IPS-20b (cell line): ENCODE results near the gene KCNQ1.

Experiments used
- H3K27ac ChIP-seq: one replicate; pipeline ENCODE4 v1.5.1; 2013; ENCODE audit warnings: low read length
- H3K27me3 ChIP-seq: 2 replicates; pipeline ENCODE4 v1.6.1; 2013; ENCODE audit warnings: mild to moderate bottlenecking, low read length, inconsistent platforms; ENCODE audit not compliant: insufficient read depth
- H3K36me3 ChIP-seq: 2 replicates; pipeline ENCODE4 v1.6.1; 2013; ENCODE audit warnings: low read depth, mild to moderate bottlenecking, inconsistent platforms, low read length, moderate library complexity; ENCODE audit not compliant: insufficient read depth
- H3K4me1 ChIP-seq: 2 replicates; pipeline ENCODE4 v1.6.1; 2013; ENCODE audit warnings: mild to moderate bottlenecking, control low read depth, inconsistent platforms, low read length, moderate library complexity; ENCODE audit not compliant: insufficient read depth
- H3K4me3 ChIP-seq: 2 replicates; pipeline ENCODE4 v1.5.1; 2013; ENCODE audit warnings: mild to moderate bottlenecking, low read length, inconsistent platforms
- H3K9ac ChIP-seq: 2 replicates; pipeline ENCODE4 v1.6.1; 2013; ENCODE audit warnings: low read depth, mild to moderate bottlenecking, inconsistent platforms, low read length, moderate library complexity
- H3K9me3 ChIP-seq: 2 replicates; pipeline ENCODE4 v1.6.1; 2013; ENCODE audit warnings: mild to moderate bottlenecking, low read depth, low read length, inconsistent platforms; ENCODE audit not compliant: insufficient read depth

Gene KCNQ1

DNA sequence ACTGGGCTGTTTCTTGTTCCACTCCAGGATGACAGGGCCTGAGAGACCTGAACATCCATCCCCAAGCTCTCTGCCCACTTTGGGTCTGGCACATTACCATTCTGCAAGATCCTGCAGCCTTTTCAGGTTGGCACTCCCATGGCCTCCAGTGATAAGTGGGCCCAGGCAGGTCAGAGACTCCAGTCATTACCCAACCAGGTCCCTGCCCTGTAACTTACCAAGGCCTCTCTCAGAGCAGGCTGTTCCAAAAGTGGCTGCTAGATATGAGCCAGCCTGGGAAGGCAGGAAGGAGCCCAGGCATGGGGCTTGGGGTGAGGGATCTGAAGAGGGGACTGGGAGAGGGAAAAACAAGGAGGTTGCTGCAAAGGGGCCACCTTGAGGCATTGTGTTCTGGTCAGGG lies 219.1 kb downstream of the KCNQ1 start:
- Histone ChIP-seq H3K27ac (no peak overlapping the region), H3K4me3 (no peak overlapping the region), H3K9me3 (peaks cover 31% of the 10 kb centered on the region), H3K9ac (no peak overlapping the region), H3K27me3 (no peaks in the 10 kb centered on the region; the same call in 1 of the 2 replicates), H3K4me1 (no peaks in the 10 kb centered on the region), H3K36me3 (peaks cover under 1% of the 10 kb centered on the region; the same call in 1 of the 2 replicates)

GRCh38 chr11:2664376-2664775 lies 219.6 kb downstream of the KCNQ1 start:
- H3K27me3 ChIP-seq, result no peaks in the 10 kb centered on the region; the same call in 1 of the 2 replicates
- H3K4me3 ChIP-seq, result no peak overlapping the region
- H3K9ac ChIP-seq, result no peak overlapping the region
- H3K9me3 ChIP-seq, result peaks cover 26% of the 10 kb centered on the region
- no peak overlapping the region for H3K27ac ChIP-seq
- no peaks in the 10 kb centered on the region for H3K4me1 ChIP-seq
- H3K36me3 ChIP-seq, result peaks cover 6% of the 10 kb centered on the region

DNA sequence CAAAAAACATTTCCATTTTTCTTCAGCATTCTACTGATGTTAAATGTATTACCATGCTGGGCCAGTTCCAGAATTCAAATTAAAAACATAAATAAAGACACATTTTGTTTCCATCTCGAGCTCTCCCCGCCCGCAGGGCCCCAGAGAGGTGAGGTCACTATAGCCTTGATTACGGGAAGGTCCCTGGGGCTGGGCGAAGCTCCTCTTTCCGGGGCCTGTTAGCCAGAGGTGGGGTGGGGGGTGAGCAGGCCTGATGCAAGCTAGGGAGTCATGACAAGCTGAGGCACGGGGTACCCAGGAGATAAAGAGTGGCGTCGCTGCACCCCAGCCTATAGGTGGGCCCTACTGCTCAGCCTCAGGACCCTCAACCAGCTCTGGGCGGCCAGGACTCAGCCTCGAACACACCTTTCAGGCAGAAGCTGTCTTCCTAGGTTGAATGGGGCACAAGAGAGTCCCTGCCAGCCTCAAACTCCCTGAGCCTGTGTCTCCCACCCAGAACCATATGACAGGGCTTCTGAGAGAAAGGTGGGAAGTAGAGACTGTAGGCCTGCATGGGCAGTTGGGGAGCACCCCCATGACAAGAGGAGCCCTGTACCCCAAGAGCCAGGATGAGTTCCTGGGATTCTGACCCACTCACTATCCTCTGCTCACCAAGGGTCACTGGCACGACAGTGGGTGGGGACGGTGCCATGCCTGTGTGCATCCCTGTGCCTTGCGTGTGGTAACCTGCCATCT lies 220.2 kb downstream of the KCNQ1 start:
- Histone ChIP-seq H3K27me3 (no peaks in the 10 kb centered on the region; the same call in 1 of the 2 replicates), H3K4me3 (no peak overlapping the region), H3K27ac (no peak overlapping the region), H3K9me3 (peaks cover 20% of the 10 kb centered on the region), H3K9ac (no peak overlapping the region), H3K4me1 (no peaks in the 10 kb centered on the region), H3K36me3 (peaks cover 8% of the 10 kb centered on the region)

DNA sequence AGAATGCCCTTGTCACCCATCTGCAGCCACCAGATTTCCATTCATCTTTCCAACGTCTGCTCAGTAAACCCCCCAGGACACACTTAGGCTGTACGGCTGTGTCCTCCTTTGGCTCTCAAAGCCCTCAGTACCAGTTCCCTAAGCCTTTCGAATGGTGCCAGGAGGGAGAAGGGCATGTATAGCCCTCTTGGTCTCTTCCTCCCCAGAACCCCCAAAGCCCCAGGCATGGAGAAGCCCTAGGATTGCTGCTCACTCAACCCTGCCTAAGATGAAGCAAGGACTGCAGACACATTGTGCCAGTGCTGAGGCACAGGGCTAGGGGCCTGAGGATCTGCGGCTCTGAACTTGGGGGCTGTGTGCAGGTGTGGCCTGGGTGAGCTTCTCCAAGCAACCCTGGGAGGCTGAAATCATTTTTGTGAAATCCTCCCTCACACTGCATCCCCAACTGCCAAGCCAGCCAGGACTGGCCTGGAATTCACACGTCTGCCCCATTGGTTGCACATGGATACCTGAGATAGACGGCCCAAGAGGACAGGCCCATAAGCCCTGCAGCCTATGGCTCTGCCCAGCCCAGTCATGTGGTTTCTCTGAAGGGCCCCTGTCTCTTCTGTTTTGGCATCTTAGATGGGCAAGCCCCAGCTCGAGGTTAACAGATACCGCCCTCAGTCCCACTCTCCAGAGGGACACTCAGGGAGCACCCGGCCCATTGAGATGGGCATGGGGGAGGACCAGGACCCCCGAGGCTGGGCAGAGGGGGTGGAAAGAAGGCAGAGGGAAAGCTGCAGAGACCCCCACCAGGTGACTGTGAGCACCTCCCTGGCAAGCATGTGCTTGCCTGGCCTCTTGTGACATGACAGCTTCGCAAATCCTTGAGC lies 221.0 kb downstream of the KCNQ1 start:
- no peaks in the 10 kb centered on the region; the same call in 1 of the 2 replicates for H3K27me3 ChIP-seq
- peaks cover 8% of the 10 kb centered on the region for H3K36me3 ChIP-seq
- H3K9ac ChIP-seq, result no peak overlapping the region
- H3K9me3 ChIP-seq, result peaks cover 12% of the 10 kb centered on the region
- no peaks in the 10 kb centered on the region for H3K4me1 ChIP-seq
- no peak overlapping the region for H3K27ac ChIP-seq
- H3K4me3 ChIP-seq, result no peak overlapping the region

DNA sequence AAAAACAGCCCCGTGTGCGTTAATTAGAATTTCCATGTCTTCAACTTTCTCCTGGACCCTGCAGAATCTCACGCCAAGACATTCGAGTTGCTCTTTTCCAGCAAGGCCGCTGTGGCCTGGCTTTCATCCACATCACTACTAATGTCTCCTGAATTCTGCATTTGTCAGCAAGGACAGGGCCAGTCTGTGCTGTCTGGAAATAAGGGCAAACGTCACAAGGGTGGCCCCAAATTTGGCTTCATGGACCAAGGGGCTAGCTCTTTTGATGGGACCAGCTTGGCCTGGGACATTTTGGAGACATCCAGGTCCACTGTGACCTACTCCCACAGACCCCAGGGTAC lies 221.6 kb downstream of the KCNQ1 start:
- Histone ChIP-seq H3K4me1 (no peaks in the 10 kb centered on the region), H3K9ac (no peak overlapping the region), H3K9me3 (peaks cover 6% of the 10 kb centered on the region; the same call in 1 of the 2 replicates), H3K4me3 (no peak overlapping the region), H3K27me3 (no peaks in the 10 kb centered on the region; the same call in 1 of the 2 replicates), H3K36me3 (peaks cover 8% of the 10 kb centered on the region), H3K27ac (no peak overlapping the region)

GRCh38 chr11:2666828-2667570 lies 222.2 kb downstream of the KCNQ1 start:
- H3K9me3 ChIP-seq, result 0 out of 2 replicates have a peak, but pooled peaks cover 4% of the 10 kb centered on the region
- no peak overlapping the region for H3K27ac ChIP-seq
- H3K4me3 ChIP-seq, result no peak overlapping the region
- no peak overlapping the region for H3K9ac ChIP-seq
- H3K27me3 ChIP-seq, result no peaks in the 10 kb centered on the region; the same call in 1 of the 2 replicates
- H3K36me3 ChIP-seq, result peaks cover 8% of the 10 kb centered on the region
- H3K4me1 ChIP-seq, result no peaks in the 10 kb centered on the region

DNA sequence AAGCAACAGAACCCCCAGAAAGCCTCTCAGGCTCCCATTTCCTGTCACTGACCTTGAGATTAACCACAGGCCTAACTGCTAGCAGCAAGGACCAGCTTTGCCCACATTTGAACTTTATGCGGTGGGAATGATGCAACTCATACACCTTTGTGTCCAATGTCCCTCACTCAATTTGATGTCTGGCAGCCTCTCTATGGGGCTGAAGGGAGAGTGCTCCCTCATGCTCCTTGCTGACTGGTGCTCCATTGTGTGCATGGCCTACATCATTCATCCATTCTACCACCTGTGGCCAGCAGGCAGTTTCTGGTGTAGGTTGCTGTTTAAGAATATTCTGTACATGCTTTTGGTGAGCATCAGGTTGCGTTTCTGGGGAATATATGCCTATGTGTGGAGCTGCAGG lies 223.1 kb downstream of the KCNQ1 start:
- Histone ChIP-seq H3K4me1 (no peaks in the 10 kb centered on the region), H3K36me3 (peaks cover 8% of the 10 kb centered on the region), H3K9me3 (0 out of 2 replicates have a peak, but pooled peaks cover 4% of the 10 kb centered on the region), H3K9ac (no peak overlapping the region; the same call in 1 of the 2 replicates), H3K27ac (no peak overlapping the region), H3K27me3 (no peaks in the 10 kb centered on the region; the same call in 1 of the 2 replicates), H3K4me3 (no peak overlapping the region)

GRCh38 chr11:2668876-2669275 lies 224.1 kb downstream of the KCNQ1 start:
- peaks cover 8% of the 10 kb centered on the region for H3K36me3 ChIP-seq
- no peak overlapping the region for H3K4me3 ChIP-seq
- H3K9me3 ChIP-seq, result no peaks in the 10 kb centered on the region
- no peak overlapping the region for H3K27ac ChIP-seq
- no peaks in the 10 kb centered on the region; the same call in 1 of the 2 replicates for H3K27me3 ChIP-seq
- no peaks in the 10 kb centered on the region for H3K4me1 ChIP-seq
- H3K9ac ChIP-seq, result no peak overlapping the region

GRCh38 chr11:2669634-2670469 lies 225.0 kb downstream of the KCNQ1 start:
- H3K4me3 ChIP-seq, result no peak overlapping the region
- no peak overlapping the region for H3K27ac ChIP-seq
- H3K9me3 ChIP-seq, result no peaks in the 10 kb centered on the region
- no peak overlapping the region for H3K9ac ChIP-seq
- peaks cover 8% of the 10 kb centered on the region for H3K36me3 ChIP-seq
- H3K4me1 ChIP-seq, result no peaks in the 10 kb centered on the region; the same call in 1 of the 2 replicates
- no peaks in the 10 kb centered on the region; the same call in 1 of the 2 replicates for H3K27me3 ChIP-seq

DNA sequence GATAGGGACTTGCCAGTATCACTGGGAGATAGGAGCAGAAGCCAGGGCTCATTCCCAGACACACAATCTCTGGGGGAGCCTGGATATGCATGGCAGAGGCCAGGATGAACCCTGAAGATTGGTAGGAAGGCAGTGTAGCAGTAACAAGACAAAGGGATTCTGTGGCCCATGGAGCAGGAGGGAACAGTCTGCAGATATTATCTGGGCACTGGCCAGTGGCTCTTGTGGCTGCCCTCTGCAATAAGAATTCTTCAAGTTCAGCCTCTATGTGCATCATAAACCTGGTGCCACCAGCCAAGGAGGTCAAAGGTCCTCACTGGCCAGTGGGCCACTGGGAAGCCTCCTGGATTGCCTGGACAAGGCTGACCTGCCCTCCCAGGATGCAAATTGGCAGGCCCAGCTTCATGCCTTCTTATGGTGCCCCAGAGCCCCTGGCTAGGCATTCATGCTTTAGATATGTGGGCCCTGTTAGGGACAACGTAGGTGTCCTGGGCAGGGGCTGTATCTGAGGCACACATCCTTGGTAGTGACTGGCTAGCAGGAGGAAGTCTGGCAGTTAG lies 225.8 kb downstream of the KCNQ1 start:
- H3K27ac ChIP-seq, result no peak overlapping the region
- no peak overlapping the region for H3K9ac ChIP-seq
- H3K4me3 ChIP-seq, result no peak overlapping the region
- no peaks in the 10 kb centered on the region; the same call in 1 of the 2 replicates for H3K4me1 ChIP-seq
- peaks cover 8% of the 10 kb centered on the region for H3K36me3 ChIP-seq
- no peaks in the 10 kb centered on the region for H3K27me3 ChIP-seq
- no peaks in the 10 kb centered on the region for H3K9me3 ChIP-seq
